ENCODE data around the gene PRR23E. TPM values are rescaled to one million over a fixed set of nuclear protein-coding genes. Genes with fewer than 3 reads are reported as not detected.

The PRR23E gene
- not detected in 2 replicates for total RNA-seq

DNA sequence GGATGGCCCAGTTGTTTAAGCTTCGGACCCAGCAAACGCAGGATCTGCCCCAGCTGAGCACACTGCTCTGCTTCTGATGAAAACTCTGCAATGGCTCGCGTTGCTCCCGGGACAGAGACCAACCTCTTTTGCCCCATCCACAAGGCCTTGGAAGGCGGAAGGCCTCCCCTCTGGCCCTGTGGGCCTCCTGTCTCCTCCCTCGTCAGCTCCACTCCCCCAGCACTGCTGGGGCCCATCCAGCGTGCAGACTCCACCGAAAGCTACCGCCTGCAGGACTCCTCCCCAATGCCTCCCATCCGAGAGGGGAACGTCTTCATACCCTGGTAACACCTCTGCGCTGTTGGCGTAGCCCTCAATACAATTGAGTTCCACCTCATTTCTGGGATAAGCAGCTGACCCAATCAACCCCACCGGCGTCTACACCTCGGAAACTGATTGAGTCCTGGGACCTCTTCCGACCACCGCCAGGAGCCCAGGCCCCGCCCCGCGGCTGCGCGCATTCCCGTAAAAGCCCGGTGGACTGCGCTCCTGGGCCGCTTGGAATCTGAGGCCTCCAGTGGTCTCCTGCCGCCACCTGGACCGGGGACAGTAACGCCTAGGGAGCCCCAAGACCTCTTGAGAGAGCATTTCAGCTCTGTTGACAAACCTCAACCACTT is at the start of gene PRR23E:
Gene PRR23E, plus strand, starts transcription at position 556 of the 657 bp plus-strand sequence. CDS start 3,555 bp downstream, outside the sequence.

Small RNA genes within 50 kb of the gene (small RNA-seq; reads per million reads assigned to genes)
- gene RF00019, result not detected
- not detected for gene RNU6-1047P

Other genes with a start within 250 kb of the PRR23E start
- 32.7 and 46.1 TPM in 2 replicates for gene PLXNA1, start 210.0 kb upstream of the PRR23E start, total RNA-seq
- gene PRR20G, start 94.9 kb downstream of the PRR23E start, total RNA-seq, result not detected in 2 replicates